Panc1 (cell line): Measurements from ENCODE around the gene IGF1R. TPM values are rescaled to one million over a fixed set of nuclear protein-coding genes. Genes with fewer than 3 reads are reported as not detected.

Experiments used
- ATAC-seq: fragments of 200-7000 bp; cut with Tn5 transposase; 2 replicates; pipeline ENCODE4 v1.9.1; 2020; ENCODE audit warnings: mild to moderate bottlenecking, moderate library complexity
- BruUV-seq: library from RNA; stranded (reverse); fragments of 400-500 nt; replicated peaks from 2 replicates; lab custom pipeline; 2021; lab: Mats Ljungman, UMichigan
- CTCF ChIA-PET: fragments of 300-600 bp; sonication (Branson Sonifier 250); formaldehyde crosslinking; loops from one replicate; lab custom pipeline; 2022; ENCODE audit warnings: antibody characterized with exemption; lab: Charles Lee
- POLR2A ChIA-PET: fragments of 300-600 bp; sonication (Branson Sonifier 250); formaldehyde crosslinking; loops from one replicate; lab custom pipeline; 2022; ENCODE audit warnings: antibody characterized with exemption; lab: Charles Lee
- DNase-seq: peaks from one replicate; pipeline ENCODE4 v3.0.0-alpha.2; 2010; ENCODE audit warnings: low read depth, low spot score
- H3K27ac ChIP-seq: 2 replicates; pipeline ENCODE4 v1.5.1; 2011; ENCODE audit warnings: mild to moderate bottlenecking, low read length, inconsistent platforms
- H3K27me3 ChIP-seq: fragments of 200-500 bp; sonication (Bioruptor generic); 2 replicates; pipeline ENCODE4 v1.6.0; 2014; ENCODE audit warnings: low read length, inconsistent platforms; ENCODE audit not compliant: control insufficient read depth, insufficient read depth
- H3K36me3 ChIP-seq: fragments of 200-500 bp; sonication (Bioruptor generic); 2 replicates; pipeline ENCODE4 v1.5.1; 2014; ENCODE audit warnings: inconsistent platforms, mild to moderate bottlenecking, low read length, moderate library complexity; ENCODE audit not compliant: control insufficient read depth, insufficient read depth
- H3K4me1 ChIP-seq: 2 replicates; pipeline ENCODE4 v1.5.1; 2011; ENCODE audit warnings: inconsistent platforms, mild to moderate bottlenecking, low read length, moderate library complexity; ENCODE audit not compliant: control insufficient read depth, insufficient read depth
- H3K4me3 ChIP-seq, 2 experiments: 2 replicates each; pipeline ENCODE4 v1.5.1; 2011 to 2012; ENCODE audit warnings: low read depth in 2 of 2, low read length in 2 of 2, mild to moderate bottlenecking in 2 of 2, inconsistent platforms in 1 of 2, moderate library complexity in 1 of 2
- H3K9me3 ChIP-seq: fragments of 200-500 bp; sonication (Bioruptor generic); 2 replicates; pipeline ENCODE4 v1.5.1; 2014; ENCODE audit warnings: low read depth, mild to moderate bottlenecking, inconsistent platforms, low read length, moderate library complexity; ENCODE audit not compliant: control insufficient read depth, insufficient read depth
- CTCF ChIP-seq: fragments of 450-650 bp; IDR thresholded peaks from 2 replicates; pipeline ENCODE4 v1.5.1; 2017; ENCODE audit warnings: mild to moderate bottlenecking
- POLR2AphosphoS5 ChIP-seq: IDR thresholded peaks from 2 replicates; pipeline ENCODE4 v1.6.1; 2012; ENCODE audit warnings: mild to moderate bottlenecking, low read depth, low read length, moderate library complexity
- REST ChIP-seq, 2 experiments: IDR thresholded peaks; 2 replicates each; pipeline ENCODE4 v1.6.1; 2011 to 2012; ENCODE audit warnings: low read depth in 2 of 2, control low read depth in 1 of 2, low read length in 1 of 2, mild to moderate bottlenecking in 1 of 2, moderate library complexity in 1 of 2; ENCODE audit not compliant: insufficient read depth in 1 of 2
- SIN3A ChIP-seq: IDR thresholded peaks from 2 replicates; pipeline ENCODE4 v1.6.1; 2012; ENCODE audit warnings: low read depth, mild to moderate bottlenecking, low read length, moderate library complexity, borderline replicate concordance; ENCODE audit not compliant: insufficient read depth
- TCF7L2 ChIP-seq: IDR thresholded peaks from 2 replicates; pipeline ENCODE4 v1.6.1; 2011; ENCODE audit warnings: mild to moderate bottlenecking, low read depth, low read length, inconsistent platforms
- in situ Hi-C: cut with HindIII; loops from 2 replicates; pipeline ENCODE4 v1.10.0; 2016; ENCODE audit warnings: low sequenced_read_pairs, low pct_unique_long_range_greater_than_20kb
- intact Hi-C: fragments of 100-400 bp; cut with micrococcal nuclease; formaldehyde crosslinking; loops from one replicate; pipeline ENCODE4 v1.10.0; 2022; ENCODE audit not compliant: unreplicated experiment
- total RNA-seq: library from RNA; stranded (reverse); gene quantifications from one replicate; pipeline ENCODE4 v1.2.1, GENCODE V29; 2021; ENCODE audit not compliant: unreplicated experiment

The IGF1R gene
- total RNA-seq, 1 experiment from 2014 or later: 77.1 TPM

- CTCF ChIA-PET: no interaction called here
These were observed 301.9 kb downstream of the IGF1R start for GRCh38 chr15:98950248-98950647.

GRCh38 chr15:98951004-98951403 is 302.7 kb downstream of the IGF1R start:
- POLR2A ChIA-PET: no interaction called here
- BruUV-seq: no TSS peak
- CTCF ChIA-PET: no interaction called here
- intact Hi-C loops: no loop called here
- H3K9me3 ChIP-seq: no peaks in the 10 kb centered on the region
- H3K4me3 ChIP-seq: no peak overlapping the region
- no peak for TF ChIP-seq POLR2AphosphoS5
- no peak for TF ChIP-seq CTCF
- TF ChIP-seq REST (IDR thresholded peaks at IDR 0.05; ENCODE audit: insufficient read depth in 1 of 2, low read depth in 2 of 2, low read length in 1 of 2): no peak
- TF ChIP-seq TCF7L2: no peak
- TF ChIP-seq SIN3A: no peak
- no peaks in the 10 kb centered on the region for H3K27me3 ChIP-seq
- no peak for ATAC-seq
- H3K4me1 ChIP-seq: no peaks in the 10 kb centered on the region
- DNase-seq: no peak
- in situ Hi-C loops: no loop called here
- H3K36me3 ChIP-seq: no peaks in the 10 kb centered on the region; the same call in none of the 2 replicates
- no peak overlapping the region for H3K27ac ChIP-seq

More at GRCh38 chr15:98950248-98950647, 301.9 kb downstream of the IGF1R start:
- no peak overlapping the region for H3K4me3 ChIP-seq
- intact Hi-C loops (no loop called here), in situ Hi-C loops (no loop called here)
- TF ChIP-seq REST (IDR thresholded peaks at IDR 0.05; ENCODE audit: insufficient read depth in 1 of 2, low read depth in 2 of 2, low read length in 1 of 2) (no peak), SIN3A (no peak), TCF7L2 (no peak), POLR2AphosphoS5 (no peak), CTCF (no peak)
- BruUV-seq: no TSS peak
- DNase-seq (no peak), ATAC-seq (no peak)
- POLR2A ChIA-PET: no interaction called here
- H3K27me3 ChIP-seq: no peaks in the 10 kb centered on the region
- H3K4me1 ChIP-seq: no peaks in the 10 kb centered on the region
- no peak overlapping the region for H3K27ac ChIP-seq
- no peaks in the 10 kb centered on the region; the same call in none of the 2 replicates for H3K36me3 ChIP-seq
- H3K9me3 ChIP-seq: no peaks in the 10 kb centered on the region
